GM23338 (cell line): ENCODE measurements around the gene APOL2. TPM values are rescaled to one million over a fixed set of nuclear protein-coding genes. Genes with fewer than 3 reads are reported as not detected.

Source experiments
- ATAC-seq: fragments of 200-7000 bp; cut with Tn5 transposase; 3 replicates; pipeline ENCODE4 v1.9.1; 2020
- DNase-seq: peaks from one replicate; pipeline ENCODE4 v3.0.0-alpha.2; 2015; ENCODE audit warnings: low spot score
- H2AFZ ChIP-seq: fragments of 200-600 bp; sonication (generic); 2 replicates; pipeline ENCODE4 v1.8.0; 2016; ENCODE audit warnings: antibody characterized with exemption, mild to moderate bottlenecking, moderate library complexity
- H3F3A ChIP-seq: fragments of 200-600 bp; sonication (generic); replicated peaks from 2 replicates; pipeline ENCODE4 v1.8.0; 2017; ENCODE audit warnings: antibody characterized with exemption, mixed run types, low read depth
- H3K27ac ChIP-seq: fragments of 200-600 bp; sonication (generic); 2 replicates; pipeline ENCODE4 v1.6.1; 2016; ENCODE audit warnings: low read depth
- H3K27me3 ChIP-seq: fragments of 200-600 bp; sonication (generic); 2 replicates; pipeline ENCODE4 v1.8.0; 2016; ENCODE audit warnings: mild to moderate bottlenecking, mixed run types, moderate library complexity; ENCODE audit not compliant: insufficient read depth
- H3K36me3 ChIP-seq: fragments of 200-600 bp; sonication (generic); 2 replicates; pipeline ENCODE4 v1.8.0; 2016; ENCODE audit warnings: mild to moderate bottlenecking; ENCODE audit not compliant: insufficient read depth
- H3K4me1 ChIP-seq: fragments of 200-600 bp; sonication (generic); 2 replicates; pipeline ENCODE4 v1.8.0; 2016; ENCODE audit warnings: mild to moderate bottlenecking, moderate library complexity; ENCODE audit not compliant: insufficient read depth
- H3K4me2 ChIP-seq: fragments of 200-600 bp; sonication (generic); 2 replicates; pipeline ENCODE4 v1.7.1; 2017; ENCODE audit warnings: mixed run types
- H3K4me3 ChIP-seq: fragments of 200-600 bp; sonication (generic); 2 replicates; pipeline ENCODE4 v1.6.1; 2016; ENCODE audit warnings: mixed run types
- H3K79me2 ChIP-seq: fragments of 200-600 bp; sonication (generic); replicated peaks from 2 replicates; pipeline ENCODE4 v1.8.0; 2017; ENCODE audit warnings: mild to moderate bottlenecking; ENCODE audit not compliant: insufficient read depth
- H3K9me2 ChIP-seq: fragments of 200-600 bp; sonication (generic); 2 replicates; pipeline ENCODE4 v1.8.0; 2017; ENCODE audit not compliant: insufficient read depth
- H4K20me1 ChIP-seq: fragments of 200-600 bp; sonication (generic); replicated peaks from 2 replicates; pipeline ENCODE4 v1.8.0; 2017; ENCODE audit warnings: mild to moderate bottlenecking; ENCODE audit not compliant: insufficient read depth
- H3K27ac Mint-ChIP-seq: 2 replicates; pipeline ENCODE4 v1.8.0; 2020; ENCODE audit warnings: inconsistent platforms, mild to moderate bottlenecking, moderate library complexity, mixed read lengths
- H3K27me3 Mint-ChIP-seq: 3 replicates; pipeline ENCODE4 v1.8.0; 2022; ENCODE audit warnings: low read depth, mild to moderate bottlenecking, moderate library complexity, mixed read lengths, inconsistent platforms; ENCODE audit not compliant: insufficient read depth, poor library complexity
- H3K36me3 Mint-ChIP-seq: 3 replicates; pipeline ENCODE4 v1.8.0; 2021; ENCODE audit warnings: low read depth, mild to moderate bottlenecking, inconsistent platforms, moderate library complexity, mixed read lengths
- H3K4me1 Mint-ChIP-seq: 3 replicates; pipeline ENCODE4 v1.8.0; 2020; ENCODE audit warnings: mild to moderate bottlenecking, inconsistent platforms, mixed read lengths
- H3K4me3 Mint-ChIP-seq: 3 replicates; pipeline ENCODE4 v1.8.0; 2021; ENCODE audit warnings: moderate library complexity, mild to moderate bottlenecking, inconsistent platforms, mixed read lengths
- H3K9me3 Mint-ChIP-seq: 3 replicates; pipeline ENCODE4 v1.8.0; 2020; ENCODE audit warnings: moderate library complexity, mild to moderate bottlenecking, inconsistent platforms, mixed read lengths
- JUNB ChIP-seq: IDR thresholded peaks from one replicate; pipeline ENCODE4 v1.6.1; 2016; ENCODE audit warnings: antibody characterized with exemption; ENCODE audit not compliant: unreplicated experiment
- NANOG ChIP-seq: IDR thresholded peaks from 2 replicates; pipeline ENCODE4 v1.6.1; 2016; ENCODE audit warnings: antibody characterized with exemption, borderline replicate concordance
- POLR2AphosphoS5 ChIP-seq: IDR thresholded peaks from 2 replicates; pipeline ENCODE4 v1.6.1; 2016; ENCODE audit warnings: antibody characterized with exemption, low read depth
- STAT1 ChIP-seq: IDR thresholded peaks from one replicate; pipeline ENCODE4 v1.6.1; 2016; ENCODE audit warnings: antibody characterized with exemption; ENCODE audit not compliant: unreplicated experiment
- ZNF331 ChIP-seq: fragments of 250-450 bp; sonication (Bioruptor Pico); IDR thresholded peaks from 2 replicates; pipeline ENCODE4 v1.5.0; 2020; ENCODE audit warnings: low read depth, mild to moderate bottlenecking, moderate library complexity
- polyA plus RNA-seq: library from polyadenylated mRNA; unstranded; fragments of >200 nt; fragmentation: Nextera tagmentation; extraction: Ambion mirVana; gene quantifications from 2 replicates; pipeline ENCODE4 v1.2.1, GENCODE V29; 2016
- total RNA-seq: library from RNA; depleted of rRNA; stranded (reverse); fragments of >200 nt; shearing (Covaris generic); gene quantifications from 2 replicates; pipeline ENCODE4 v1.2.3, GENCODE V29; 2014
- TF ChIP-seq, protein P1 (sequence below): IDR thresholded peaks from one replicate; pipeline ENCODE4 v1.6.1; 2018; ENCODE audit warnings: antibody characterized with exemption; ENCODE audit not compliant: unreplicated experiment
- TF ChIP-seq, protein P2 (sequence below): IDR thresholded peaks from 2 replicates; pipeline ENCODE4 v1.6.1; 2016; ENCODE audit warnings: antibody characterized with exemption
- TF ChIP-seq, protein P3 (sequence below): fragments of 250-450 bp; sonication (Bioruptor Pico); IDR thresholded peaks from 2 replicates; pipeline ENCODE4 v1.5.0; 2020; ENCODE audit warnings: mild to moderate bottlenecking, moderate library complexity
- TF ChIP-seq, protein P4 (sequence below), 2 experiments: fragments of 200-600 bp in 1 of 2; sonication (generic) in 1 of 2; conservative IDR thresholded peaks; 2 replicates each; pipeline versions ENCODE4 v1.5.1 to v1.6.1; 2016 to 2017; ENCODE audit warnings: antibody characterized with exemption in 2 of 2, low read depth in 2 of 2, mild to moderate bottlenecking in 2 of 2, moderate library complexity in 1 of 2

Gene APOL2
- total and polyA plus RNA-seq, 2 experiments from 2014 or later: 5.5 to 10.4 TPM

DNA sequence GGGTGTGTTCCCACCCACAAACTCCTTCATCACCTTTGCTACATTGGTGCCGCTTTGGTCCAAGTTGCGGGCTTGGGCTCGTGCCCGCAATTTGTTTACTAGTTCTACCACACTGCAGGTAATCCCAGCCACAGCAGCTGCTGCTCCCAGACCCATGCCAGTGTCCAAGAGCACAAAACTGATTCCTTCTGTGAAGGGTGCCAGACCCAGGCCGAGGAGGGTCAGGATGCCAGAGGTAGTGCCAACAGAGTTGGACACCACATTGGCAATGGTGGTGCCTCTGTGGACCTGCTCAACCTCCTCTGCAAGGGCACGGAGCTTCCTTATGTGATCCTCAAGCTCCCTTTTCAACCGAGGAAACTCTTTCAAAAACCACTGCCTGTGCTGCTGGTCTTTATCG lies 11.5 kb downstream of the APOL2 start:
- Histone ChIP-seq H3K4me3 (no peak overlapping the region), H3K9me2 (no peaks in the 10 kb centered on the region), H3K27me3 (no peaks in the 10 kb centered on the region), H3F3A (no peaks in the 10 kb centered on the region), H3K27ac (no peak overlapping the region), H4K20me1 (no peaks in the 10 kb centered on the region), H2AFZ (no peak overlapping the region), H3K36me3 (no peaks in the 10 kb centered on the region), H3K4me2 (no peak overlapping the region), H3K4me1 (no peaks in the 10 kb centered on the region), H3K79me2 (no peaks in the 10 kb centered on the region)
- ATAC-seq (no peak), DNase-seq (no peak)
- H3K27me3 Mint-ChIP-seq: peaks cover 9% of the 10 kb centered on the region
- no peak overlapping the region for H3K27ac Mint-ChIP-seq
- peaks cover 10% of the 10 kb centered on the region; the same call in 1 of the 3 replicates for H3K4me1 Mint-ChIP-seq
- H3K36me3 Mint-ChIP-seq: peaks cover 30% of the 10 kb centered on the region
- no peaks in the 10 kb centered on the region; the same call in 2 of the 3 replicates for H3K9me3 Mint-ChIP-seq
- TF ChIP-seq, protein P1, sequence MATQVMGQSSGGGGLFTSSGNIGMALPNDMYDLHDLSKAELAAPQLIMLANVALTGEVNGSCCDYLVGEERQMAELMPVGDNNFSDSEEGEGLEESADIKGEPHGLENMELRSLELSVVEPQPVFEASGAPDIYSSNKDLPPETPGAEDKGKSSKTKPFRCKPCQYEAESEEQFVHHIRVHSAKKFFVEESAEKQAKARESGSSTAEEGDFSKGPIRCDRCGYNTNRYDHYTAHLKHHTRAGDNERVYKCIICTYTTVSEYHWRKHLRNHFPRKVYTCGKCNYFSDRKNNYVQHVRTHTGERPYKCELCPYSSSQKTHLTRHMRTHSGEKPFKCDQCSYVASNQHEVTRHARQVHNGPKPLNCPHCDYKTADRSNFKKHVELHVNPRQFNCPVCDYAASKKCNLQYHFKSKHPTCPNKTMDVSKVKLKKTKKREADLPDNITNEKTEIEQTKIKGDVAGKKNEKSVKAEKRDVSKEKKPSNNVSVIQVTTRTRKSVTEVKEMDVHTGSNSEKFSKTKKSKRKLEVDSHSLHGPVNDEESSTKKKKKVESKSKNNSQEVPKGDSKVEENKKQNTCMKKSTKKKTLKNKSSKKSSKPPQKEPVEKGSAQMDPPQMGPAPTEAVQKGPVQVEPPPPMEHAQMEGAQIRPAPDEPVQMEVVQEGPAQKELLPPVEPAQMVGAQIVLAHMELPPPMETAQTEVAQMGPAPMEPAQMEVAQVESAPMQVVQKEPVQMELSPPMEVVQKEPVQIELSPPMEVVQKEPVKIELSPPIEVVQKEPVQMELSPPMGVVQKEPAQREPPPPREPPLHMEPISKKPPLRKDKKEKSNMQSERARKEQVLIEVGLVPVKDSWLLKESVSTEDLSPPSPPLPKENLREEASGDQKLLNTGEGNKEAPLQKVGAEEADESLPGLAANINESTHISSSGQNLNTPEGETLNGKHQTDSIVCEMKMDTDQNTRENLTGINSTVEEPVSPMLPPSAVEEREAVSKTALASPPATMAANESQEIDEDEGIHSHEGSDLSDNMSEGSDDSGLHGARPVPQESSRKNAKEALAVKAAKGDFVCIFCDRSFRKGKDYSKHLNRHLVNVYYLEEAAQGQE: no peak
- no peak for TF ChIP-seq STAT1
- TF ChIP-seq, protein P2, sequence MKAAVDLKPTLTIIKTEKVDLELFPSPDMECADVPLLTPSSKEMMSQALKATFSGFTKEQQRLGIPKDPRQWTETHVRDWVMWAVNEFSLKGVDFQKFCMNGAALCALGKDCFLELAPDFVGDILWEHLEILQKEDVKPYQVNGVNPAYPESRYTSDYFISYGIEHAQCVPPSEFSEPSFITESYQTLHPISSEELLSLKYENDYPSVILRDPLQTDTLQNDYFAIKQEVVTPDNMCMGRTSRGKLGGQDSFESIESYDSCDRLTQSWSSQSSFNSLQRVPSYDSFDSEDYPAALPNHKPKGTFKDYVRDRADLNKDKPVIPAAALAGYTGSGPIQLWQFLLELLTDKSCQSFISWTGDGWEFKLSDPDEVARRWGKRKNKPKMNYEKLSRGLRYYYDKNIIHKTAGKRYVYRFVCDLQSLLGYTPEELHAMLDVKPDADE: no peak
- TF ChIP-seq, protein P3, sequence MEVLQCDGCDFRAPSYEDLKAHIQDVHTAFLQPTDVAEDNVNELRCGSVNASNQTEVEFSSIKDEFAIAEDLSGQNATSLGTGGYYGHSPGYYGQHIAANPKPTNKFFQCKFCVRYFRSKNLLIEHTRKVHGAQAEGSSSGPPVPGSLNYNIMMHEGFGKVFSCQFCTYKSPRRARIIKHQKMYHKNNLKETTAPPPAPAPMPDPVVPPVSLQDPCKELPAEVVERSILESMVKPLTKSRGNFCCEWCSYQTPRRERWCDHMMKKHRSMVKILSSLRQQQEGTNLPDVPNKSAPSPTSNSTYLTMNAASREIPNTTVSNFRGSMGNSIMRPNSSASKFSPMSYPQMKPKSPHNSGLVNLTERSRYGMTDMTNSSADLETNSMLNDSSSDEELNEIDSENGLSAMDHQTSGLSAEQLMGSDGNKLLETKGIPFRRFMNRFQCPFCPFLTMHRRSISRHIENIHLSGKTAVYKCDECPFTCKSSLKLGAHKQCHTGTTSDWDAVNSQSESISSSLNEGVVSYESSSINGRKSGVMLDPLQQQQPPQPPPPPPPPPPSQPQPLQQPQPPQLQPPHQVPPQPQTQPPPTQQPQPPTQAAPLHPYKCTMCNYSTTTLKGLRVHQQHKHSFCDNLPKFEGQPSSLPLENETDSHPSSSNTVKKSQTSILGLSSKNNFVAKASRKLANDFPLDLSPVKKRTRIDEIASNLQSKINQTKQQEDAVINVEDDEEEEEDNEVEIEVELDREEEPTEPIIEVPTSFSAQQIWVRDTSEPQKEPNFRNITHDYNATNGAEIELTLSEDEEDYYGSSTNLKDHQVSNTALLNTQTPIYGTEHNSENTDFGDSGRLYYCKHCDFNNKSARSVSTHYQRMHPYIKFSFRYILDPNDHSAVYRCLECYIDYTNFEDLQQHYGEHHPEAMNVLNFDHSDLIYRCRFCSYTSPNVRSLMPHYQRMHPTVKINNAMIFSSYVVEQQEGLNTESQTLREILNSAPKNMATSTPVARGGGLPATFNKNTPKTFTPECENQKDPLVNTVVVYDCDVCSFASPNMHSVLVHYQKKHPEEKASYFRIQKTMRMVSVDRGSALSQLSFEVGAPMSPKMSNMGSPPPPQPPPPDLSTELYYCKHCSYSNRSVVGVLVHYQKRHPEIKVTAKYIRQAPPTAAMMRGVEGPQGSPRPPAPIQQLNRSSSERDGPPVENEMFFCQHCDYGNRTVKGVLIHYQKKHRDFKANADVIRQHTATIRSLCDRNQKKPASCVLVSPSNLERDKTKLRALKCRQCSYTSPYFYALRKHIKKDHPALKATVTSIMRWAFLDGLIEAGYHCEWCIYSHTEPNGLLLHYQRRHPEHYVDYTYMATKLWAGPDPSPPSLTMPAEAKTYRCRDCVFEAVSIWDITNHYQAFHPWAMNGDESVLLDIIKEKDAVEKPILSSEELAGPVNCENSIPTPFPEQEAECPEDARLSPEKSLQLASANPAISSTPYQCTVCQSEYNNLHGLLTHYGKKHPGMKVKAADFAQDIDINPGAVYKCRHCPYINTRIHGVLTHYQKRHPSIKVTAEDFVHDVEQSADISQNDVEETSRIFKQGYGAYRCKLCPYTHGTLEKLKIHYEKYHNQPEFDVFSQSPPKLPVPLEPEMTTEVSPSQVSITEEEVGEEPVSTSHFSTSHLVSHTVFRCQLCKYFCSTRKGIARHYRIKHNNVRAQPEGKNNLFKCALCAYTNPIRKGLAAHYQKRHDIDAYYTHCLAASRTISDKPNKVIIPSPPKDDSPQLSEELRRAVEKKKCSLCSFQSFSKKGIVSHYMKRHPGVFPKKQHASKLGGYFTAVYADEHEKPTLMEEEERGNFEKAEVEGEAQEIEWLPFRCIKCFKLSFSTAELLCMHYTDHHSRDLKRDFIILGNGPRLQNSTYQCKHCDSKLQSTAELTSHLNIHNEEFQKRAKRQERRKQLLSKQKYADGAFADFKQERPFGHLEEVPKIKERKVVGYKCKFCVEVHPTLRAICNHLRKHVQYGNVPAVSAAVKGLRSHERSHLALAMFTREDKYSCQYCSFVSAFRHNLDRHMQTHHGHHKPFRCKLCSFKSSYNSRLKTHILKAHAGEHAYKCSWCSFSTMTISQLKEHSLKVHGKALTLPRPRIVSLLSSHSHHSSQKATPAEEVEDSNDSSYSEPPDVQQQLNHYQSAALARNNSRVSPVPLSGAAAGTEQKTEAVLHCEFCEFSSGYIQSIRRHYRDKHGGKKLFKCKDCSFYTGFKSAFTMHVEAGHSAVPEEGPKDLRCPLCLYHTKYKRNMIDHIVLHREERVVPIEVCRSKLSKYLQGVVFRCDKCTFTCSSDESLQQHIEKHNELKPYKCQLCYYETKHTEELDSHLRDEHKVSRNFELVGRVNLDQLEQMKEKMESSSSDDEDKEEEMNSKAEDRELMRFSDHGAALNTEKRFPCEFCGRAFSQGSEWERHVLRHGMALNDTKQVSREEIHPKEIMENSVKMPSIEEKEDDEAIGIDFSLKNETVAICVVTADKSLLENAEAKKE (CRISPR knock-in tag): no peak
- TF ChIP-seq, protein P4, sequence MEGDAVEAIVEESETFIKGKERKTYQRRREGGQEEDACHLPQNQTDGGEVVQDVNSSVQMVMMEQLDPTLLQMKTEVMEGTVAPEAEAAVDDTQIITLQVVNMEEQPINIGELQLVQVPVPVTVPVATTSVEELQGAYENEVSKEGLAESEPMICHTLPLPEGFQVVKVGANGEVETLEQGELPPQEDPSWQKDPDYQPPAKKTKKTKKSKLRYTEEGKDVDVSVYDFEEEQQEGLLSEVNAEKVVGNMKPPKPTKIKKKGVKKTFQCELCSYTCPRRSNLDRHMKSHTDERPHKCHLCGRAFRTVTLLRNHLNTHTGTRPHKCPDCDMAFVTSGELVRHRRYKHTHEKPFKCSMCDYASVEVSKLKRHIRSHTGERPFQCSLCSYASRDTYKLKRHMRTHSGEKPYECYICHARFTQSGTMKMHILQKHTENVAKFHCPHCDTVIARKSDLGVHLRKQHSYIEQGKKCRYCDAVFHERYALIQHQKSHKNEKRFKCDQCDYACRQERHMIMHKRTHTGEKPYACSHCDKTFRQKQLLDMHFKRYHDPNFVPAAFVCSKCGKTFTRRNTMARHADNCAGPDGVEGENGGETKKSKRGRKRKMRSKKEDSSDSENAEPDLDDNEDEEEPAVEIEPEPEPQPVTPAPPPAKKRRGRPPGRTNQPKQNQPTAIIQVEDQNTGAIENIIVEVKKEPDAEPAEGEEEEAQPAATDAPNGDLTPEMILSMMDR (conservative IDR thresholded peaks at IDR 0.05; ENCODE audit: low read depth in 2 of 2): no peak
- no peak for TF ChIP-seq NANOG
- no peak for TF ChIP-seq JUNB
- no peak for TF ChIP-seq ZNF331 (CRISPR knock-in tag)
- TF ChIP-seq POLR2AphosphoS5: no peak
- H3K4me3 Mint-ChIP-seq: no peak overlapping the region
